Body of pancreas (tissue), 4 donors: ENCODE measurements around the gene RHOD.

Experiments
- CTCF ChIP-seq, 7 experiments: fragments of 450-650 bp in 4 of 7; fragments of 200-600 bp in 3 of 7; sonication (generic) in 3 of 7; IDR thresholded peaks; one replicate each; pipeline ENCODE4 v1.5.1; 2016 to 2019; ENCODE audit warnings: antibody characterized with exemption in 7 of 7
- POLR2A ChIP-seq, 3 donors: fragments of 450-650 bp; IDR thresholded peaks; one replicate each; pipeline ENCODE4 v1.6.1; 2016; ENCODE audit warnings: antibody characterized with exemption in 3 of 3, mild to moderate bottlenecking in 2 of 3

- TF ChIP-seq CTCF (IDR thresholded peaks at IDR 0.05) (no peak), POLR2A (IDR thresholded peaks at IDR 0.05) (no peak)
Measured at GRCh38 chr11:67027483-67027930, 29.1 kb upstream of the RHOD start.
